ENCODE measurements around the gene KLK2. TPM values are rescaled to one million over a fixed set of nuclear protein-coding genes. Genes with fewer than 3 reads are reported as not detected.

The KLK2 gene
- total and polyA plus RNA-seq, 2 of the 8 experiments (the other 6 are each of a cell fraction or from before 2014, with no cell fraction given) = 0.20 TPM; not detected in 1

GRCh38 chr19:50844296-50844935, 28.8 kb upstream of the KLK2 start:
- no peaks in the 10 kb centered on the region for H3K36me3 ChIP-seq (ENCODE audit: control insufficient read depth in 2 of 4, insufficient read depth in 4 of 4, low read length in 3 of 4)
- no peak overlapping the region for H2BK5ac ChIP-seq (ENCODE audit: low read depth, low read length)
- 81% methylated on average over 7 of the region's 8 CpGs; no CpG with 5 or more reads in 1 of the 2 experiments for WGBS, 2 experiments (ENCODE audit: extremely low coverage in 1 of 2, insufficient coverage in 1 of 2, insufficient read length in 1 of 2, insufficient replicate concordance in 2 of 2, low coverage in 1 of 2, low lambda C conversion rate in 2 of 2, missing lambda C conversion rate in 1 of 2)
- FAIRE-seq = no peak
- H2AFZ ChIP-seq (ENCODE audit: low read length) = no peak overlapping the region
- no peaks in the 10 kb centered on the region for H3K79me2 ChIP-seq (ENCODE audit: control insufficient read depth in 1 of 2, insufficient read depth in 2 of 2, low read length in 2 of 2)
- H3K79me1 ChIP-seq (ENCODE audit: low read depth, low read length) = no peaks in the 10 kb centered on the region
- H3K23me2 ChIP-seq (ENCODE audit: low read depth, low read length) = no peaks in the 10 kb centered on the region
- no peaks in the 10 kb centered on the region for H3K4me1 ChIP-seq (replicated peaks in 1 of 4; ENCODE audit: control insufficient read depth in 3 of 4, insufficient read depth in 4 of 4, low read length in 3 of 4)
- H4K8ac ChIP-seq (ENCODE audit: extremely low read depth, insufficient read depth, low read length) = no peak overlapping the region
- H2BK15ac ChIP-seq (ENCODE audit: low read length) = no peak overlapping the region
- no peak overlapping the region for H3K56ac ChIP-seq (replicated peaks; ENCODE audit: insufficient read length, low read depth, low read length)
- no peak overlapping the region for H2BK120ac ChIP-seq (replicated peaks; ENCODE audit: low read depth, low read length)
- H3K4ac ChIP-seq (replicated peaks; ENCODE audit: insufficient read length, low read depth, low read length) = no peak overlapping the region
- H3K14ac ChIP-seq (ENCODE audit: insufficient read length) = no peak overlapping the region
- H3K4me2 ChIP-seq (ENCODE audit: insufficient read depth in 1 of 2, low read depth in 2 of 2, low read length in 2 of 2) = no peak overlapping the region
- no peak overlapping the region for H3K23ac ChIP-seq (ENCODE audit: insufficient read length)
- DNase-seq (ENCODE audit: low read depth in 1 of 2, low spot score in 2 of 2) = no peak
- no peak overlapping the region for H4K91ac ChIP-seq (replicated peaks; ENCODE audit: insufficient read length, low read length)
- CTCF ChIA-PET (ENCODE audit: partially characterized antibody) = interaction anchor here (1.6 to 2.1 kb wide), 3 partner anchors 11 to 30 kb away, joined by 3 to 7 read pairs (median 5); partner anchors contain the start of gene KLK15
- H3K27ac ChIP-seq (ENCODE audit: low read depth, low read length) = no peak overlapping the region
- no peak overlapping the region for H2AK5ac ChIP-seq (ENCODE audit: low read depth, low read length)
- no peaks in the 10 kb centered on the region for H4K20me1 ChIP-seq (replicated peaks in 1 of 2; ENCODE audit: control insufficient read depth in 1 of 2, insufficient read depth in 2 of 2, low read length in 2 of 2)
- no peak overlapping the region for H4K5ac ChIP-seq (ENCODE audit: insufficient read length, low read depth, low read length)
- POLR2A ChIA-PET (ENCODE audit: partially characterized antibody) = no interaction called here
- H3K18ac ChIP-seq (ENCODE audit: extremely low read depth, low read length) = no peak overlapping the region
- no peak overlapping the region for H2BK20ac ChIP-seq (ENCODE audit: low read length)
- H2BK12ac ChIP-seq (ENCODE audit: low read depth, low read length) = no peak overlapping the region
- no peaks in the 10 kb centered on the region; a peak in 1 of 7 replicates for H3K27me3 ChIP-seq (replicated peaks in 1 of 4; ENCODE audit: control insufficient read depth in 3 of 4, extremely low read depth in 1 of 4, insufficient read depth in 3 of 4, low read length in 3 of 4)
- H3K4me3 ChIP-seq (ENCODE audit: extremely low read depth in 1 of 4, insufficient read depth in 2 of 4, low read depth in 3 of 4, low read length in 4 of 4) = no peak overlapping the region
- H3K9ac ChIP-seq (replicated peaks in 1 of 4; ENCODE audit: extremely low read depth in 1 of 4, low read depth in 3 of 4, low read length in 3 of 4) = no peak overlapping the region
- 0 out of 4 replicates have a peak, but pooled peaks cover 0 to 4% of the 10 kb centered on the region in 2 experiments for H3K9me3 ChIP-seq (ENCODE audit: insufficient read depth in 2 of 2, low read depth in 1 of 2, low read length in 1 of 2)
- TF ChIP-seq PHF8 (conservative IDR thresholded peaks at IDR 0.05; ENCODE audit: low read depth, low read length) = no peak
- TF ChIP-seq CHD2 (IDR thresholded peaks at IDR 0.05; ENCODE audit: low read length) = no peak
